Bone marrow (tissue), 2 donors: ENCODE data around the gene MTOR.
"Not testable (repeated sequence)": the region's sequence is repeated elsewhere in the genome, so short reads cannot be mapped to it uniquely, and the experiment has no call there.

Source experiments
- DNase-seq, 2 donors: peaks; one replicate each; lab custom pipeline; 2025; lab: John Stamatoyannopoulos, UW

The MTOR gene

GRCh38 chr1:11180342-11180744 is 82.0 kb downstream of the MTOR start:
- DNase-seq, result no peak

DNA sequence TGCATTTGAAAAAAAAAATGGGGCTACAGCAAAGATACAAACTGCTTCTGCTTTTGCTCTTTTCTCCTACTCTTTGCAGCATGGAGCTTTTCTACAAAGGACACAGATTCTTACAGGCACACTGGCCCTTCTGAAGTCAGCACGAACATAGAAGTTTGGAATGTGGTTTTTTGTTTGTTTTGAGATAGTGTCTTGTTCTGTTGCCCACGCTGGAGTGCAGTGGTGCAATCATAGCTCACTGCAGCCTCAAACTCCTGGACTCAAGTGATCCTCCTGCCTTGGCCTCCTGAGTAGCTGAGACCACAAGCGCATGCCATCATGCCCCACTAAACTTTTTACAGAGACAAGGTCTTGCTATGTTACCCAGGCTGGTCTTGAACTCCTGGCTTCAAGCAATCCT is 82.6 kb downstream of the MTOR start:
- not testable (repeated sequence) for DNase-seq

GRCh38 chr1:11179125-11179524 is 83.2 kb downstream of the MTOR start:
- no peak for DNase-seq

DNA sequence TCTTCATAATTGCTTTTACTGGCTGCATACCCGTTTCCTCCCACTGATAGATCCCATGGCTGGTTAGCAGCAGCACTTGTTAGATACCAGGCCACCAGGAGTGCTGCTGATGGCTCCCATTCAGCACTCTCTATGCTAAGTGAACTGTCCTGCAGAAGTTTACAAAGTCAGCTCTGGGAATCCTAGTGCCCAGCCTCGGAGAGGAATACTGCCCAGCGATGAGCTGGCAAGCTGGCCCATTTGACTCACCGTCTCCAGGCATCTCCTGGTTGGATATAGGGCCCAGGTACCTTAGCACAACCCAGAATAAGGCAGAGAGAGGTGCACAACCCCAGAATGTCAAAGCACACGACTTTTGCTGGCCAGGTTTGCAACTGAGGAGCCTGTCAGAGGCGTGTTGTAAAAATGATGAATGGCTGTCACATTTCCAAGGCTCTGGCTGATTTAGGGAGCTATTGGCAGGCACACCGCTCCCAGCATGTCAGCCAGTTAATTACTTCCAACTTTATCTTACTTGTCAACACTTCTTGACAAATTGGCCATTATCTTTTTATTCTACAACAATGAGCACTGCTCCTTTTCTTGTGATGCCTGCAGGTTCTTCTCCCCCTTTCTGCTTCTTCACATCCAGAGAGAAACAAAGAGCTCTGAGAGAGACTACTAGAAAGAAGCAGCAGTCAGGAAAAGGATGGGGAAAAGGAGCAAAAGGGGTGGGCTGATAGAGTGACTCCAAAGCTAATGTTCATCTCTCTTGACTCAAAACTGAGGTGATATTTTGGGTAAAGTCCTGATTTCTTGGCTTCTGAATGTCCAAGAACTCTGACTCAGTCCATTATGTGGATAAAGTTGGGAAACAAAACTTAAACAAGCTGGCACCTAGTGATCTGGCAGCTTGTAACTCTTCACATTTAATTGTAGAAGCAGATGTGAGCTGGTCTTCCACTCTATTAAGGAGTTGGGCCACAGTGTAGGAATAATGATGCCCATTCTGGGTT is 84.0 kb downstream of the MTOR start:
- DNase-seq, result no peak

DNA sequence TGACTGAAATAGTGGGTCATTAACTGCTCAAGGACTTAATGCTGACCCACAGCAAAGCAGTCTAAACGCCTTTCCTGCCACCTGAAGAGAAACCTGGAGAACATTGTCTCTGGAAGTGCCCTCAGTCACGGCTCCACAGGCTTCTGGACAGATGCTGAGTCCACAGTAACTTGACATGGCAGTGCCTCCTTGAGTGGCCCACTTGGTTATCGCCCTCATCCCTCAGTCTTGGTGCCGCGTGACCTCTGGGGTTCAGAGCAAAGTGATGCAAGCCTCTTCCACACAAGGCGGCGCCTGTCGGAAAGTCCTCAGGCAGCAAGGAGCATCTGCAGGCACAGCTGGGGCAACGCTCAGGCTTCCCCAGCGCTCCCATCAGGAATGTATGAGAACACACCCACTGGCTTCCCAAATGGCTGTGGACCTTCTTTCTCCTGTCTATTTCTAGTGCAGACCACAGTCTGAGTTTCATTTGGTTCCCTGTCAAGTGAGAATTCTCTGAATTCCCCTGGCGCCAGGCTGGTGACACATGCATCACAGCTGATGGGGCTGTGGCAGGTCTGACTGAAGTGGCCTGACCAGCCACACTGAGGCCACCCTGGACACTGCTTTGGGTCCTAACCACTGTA is 86.2 kb downstream of the MTOR start:
- DNase-seq, result no peak

- DNase-seq, result no peak
These were observed 86.9 kb downstream of the MTOR start for GRCh38 chr1:11175461-11175860.

DNA sequence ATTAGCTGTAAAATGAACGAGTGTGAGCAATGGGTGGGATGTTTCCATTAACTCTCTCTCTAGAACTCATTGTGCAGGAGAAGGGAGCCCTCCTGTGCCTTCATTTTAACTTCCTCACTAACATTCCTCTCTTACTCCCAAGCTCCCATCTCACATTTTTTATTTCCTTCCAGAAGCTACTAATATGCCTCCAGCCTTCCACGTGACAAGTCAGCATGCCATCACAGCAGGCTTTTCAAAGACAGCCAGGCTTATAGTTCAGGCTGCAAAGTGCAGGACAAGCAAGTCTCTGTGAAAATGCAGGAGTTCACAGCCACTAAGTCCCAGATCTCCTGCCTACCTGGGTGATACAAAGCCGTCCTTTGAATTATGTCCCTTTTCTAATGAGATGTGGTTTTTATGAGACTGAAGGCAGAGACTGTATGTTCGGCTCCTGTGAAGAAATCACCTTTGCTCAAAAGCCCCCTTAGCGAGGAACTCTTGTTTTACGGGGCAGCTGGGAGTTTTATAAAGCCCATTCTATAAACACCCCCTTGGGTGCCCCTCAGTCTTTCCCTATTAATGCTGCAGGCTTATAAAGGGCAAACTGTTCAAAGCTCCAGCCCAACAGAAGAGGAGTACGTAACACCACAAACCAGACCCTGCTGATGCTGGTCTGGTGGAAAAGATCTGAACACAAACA is 87.9 kb downstream of the MTOR start:
- no peak for DNase-seq

DNA sequence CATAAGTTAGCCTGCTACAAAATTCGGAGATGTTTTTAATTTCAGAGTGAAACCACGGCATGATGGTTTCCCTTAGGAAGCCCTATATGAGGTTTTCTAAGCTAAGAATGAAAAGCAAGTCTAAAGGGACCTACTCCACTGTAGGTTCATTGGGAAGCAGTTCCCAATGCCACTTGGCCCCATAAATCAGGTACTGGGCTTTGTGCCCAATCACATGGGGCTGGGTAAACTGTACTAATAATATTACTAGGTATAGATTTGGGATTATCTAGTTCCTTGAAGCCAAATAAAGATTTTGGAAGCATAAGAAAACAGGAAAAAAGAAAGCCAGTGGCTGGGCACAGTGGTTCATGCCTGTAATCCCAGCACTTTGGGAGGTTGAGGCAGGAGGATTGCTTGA is 92.2 kb downstream of the MTOR start:
- no peak for DNase-seq

DNA sequence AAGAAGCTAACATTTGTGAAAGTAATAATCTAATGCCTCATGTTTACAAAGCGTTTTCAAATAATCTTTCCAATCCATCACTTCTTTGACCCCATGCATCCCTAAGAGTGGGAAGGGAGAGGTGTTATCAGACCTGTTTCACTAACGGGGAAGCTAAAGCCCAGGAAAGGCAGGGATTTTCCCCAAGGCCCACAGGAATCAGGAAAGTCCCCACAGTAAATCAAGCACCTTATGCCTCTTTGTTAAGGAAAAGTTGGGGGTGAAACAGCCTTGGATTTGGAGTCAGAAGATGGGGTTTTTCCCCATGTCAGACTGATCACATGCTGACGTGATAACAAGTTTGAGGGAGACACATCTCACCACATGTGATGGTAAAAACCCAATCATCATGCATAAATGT is 93.1 kb downstream of the MTOR start:
- no peak for DNase-seq

DNA sequence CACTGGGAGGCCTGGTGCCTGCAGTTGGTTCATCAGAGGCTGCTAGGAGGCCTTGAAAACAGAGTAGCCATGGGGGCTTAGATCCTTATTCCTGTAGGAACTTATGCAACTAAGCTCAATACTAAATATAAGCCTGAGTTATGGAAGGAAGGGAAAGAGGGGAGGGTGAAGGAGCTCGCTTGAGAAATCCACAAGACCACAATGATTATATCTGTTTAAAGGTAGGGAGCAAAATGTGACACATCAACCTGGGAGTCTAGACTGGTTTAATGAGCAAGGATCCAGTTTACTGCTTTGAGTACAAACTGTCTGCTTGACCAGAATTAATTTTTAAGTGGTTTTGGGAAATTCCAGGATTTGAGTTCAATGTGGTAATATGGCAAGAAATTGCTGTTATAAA is 93.6 kb downstream of the MTOR start:
- no peak for DNase-seq

DNA sequence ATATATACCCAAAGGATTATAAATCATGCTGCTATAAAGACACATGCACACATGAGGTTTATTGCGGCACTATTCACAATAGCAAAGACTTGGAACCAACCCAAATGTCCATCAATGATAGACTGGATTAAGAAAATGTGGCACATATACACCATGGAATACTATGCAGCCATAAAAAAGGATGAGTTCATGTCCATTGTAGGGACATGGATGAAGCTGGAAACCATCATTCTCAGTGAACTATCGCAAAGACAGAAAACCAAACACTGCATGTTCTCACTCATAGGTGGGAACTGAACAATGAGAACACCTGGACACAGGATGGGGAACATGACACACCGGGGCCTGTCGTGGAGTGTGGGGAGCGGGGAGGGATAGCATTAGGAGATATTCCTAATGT is 95.6 kb downstream of the MTOR start:
- not testable (repeated sequence) for DNase-seq

DNA sequence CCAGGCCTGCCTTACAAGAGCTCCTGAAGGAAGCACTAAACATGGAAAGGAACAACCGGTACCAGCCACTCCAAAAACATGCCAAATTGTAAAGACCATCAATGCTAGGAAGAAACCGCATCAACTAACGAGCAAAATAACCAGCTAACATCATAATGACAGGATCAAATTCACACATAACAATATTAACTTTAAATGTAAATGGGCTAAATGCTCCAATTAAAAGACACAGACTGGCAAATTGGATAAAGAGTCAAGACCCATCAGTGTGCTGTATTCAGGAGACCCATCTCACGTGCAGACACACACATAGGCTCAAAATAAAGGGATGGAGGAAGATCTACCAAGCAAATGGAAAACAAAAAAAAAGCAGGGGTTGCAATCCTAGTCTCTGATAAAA is 99.6 kb downstream of the MTOR start:
- DNase-seq, result not testable (repeated sequence)

- no peak for DNase-seq
These were observed 103.5 kb downstream of the MTOR start for GRCh38 chr1:11158720-11159321.

DNA sequence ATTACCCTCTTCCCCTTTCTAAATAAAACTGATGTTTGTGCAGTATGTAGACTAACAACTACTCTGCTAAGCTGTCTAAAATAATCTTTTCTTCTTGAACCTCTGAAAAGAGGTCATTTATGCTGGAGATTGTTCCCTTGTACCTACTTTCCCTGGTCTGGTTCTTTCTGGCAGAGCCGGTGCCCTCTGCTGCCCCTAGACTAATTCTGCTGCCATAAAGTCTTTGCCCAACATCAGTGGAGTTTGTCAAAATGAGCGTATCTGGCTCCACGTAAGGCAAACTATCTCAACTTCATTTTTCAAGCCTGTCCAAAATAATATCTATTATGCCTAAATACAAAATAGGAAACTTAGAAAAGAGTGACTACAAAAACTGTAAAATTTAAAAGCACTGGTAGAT is 104.1 kb downstream of the MTOR start:
- no peak for DNase-seq

GRCh38 chr1:11157867-11158266 is 104.5 kb downstream of the MTOR start:
- DNase-seq, result no peak

- DNase-seq, result no peak
These were observed 105.0 kb downstream of the MTOR start for GRCh38 chr1:11157394-11157793.

DNA sequence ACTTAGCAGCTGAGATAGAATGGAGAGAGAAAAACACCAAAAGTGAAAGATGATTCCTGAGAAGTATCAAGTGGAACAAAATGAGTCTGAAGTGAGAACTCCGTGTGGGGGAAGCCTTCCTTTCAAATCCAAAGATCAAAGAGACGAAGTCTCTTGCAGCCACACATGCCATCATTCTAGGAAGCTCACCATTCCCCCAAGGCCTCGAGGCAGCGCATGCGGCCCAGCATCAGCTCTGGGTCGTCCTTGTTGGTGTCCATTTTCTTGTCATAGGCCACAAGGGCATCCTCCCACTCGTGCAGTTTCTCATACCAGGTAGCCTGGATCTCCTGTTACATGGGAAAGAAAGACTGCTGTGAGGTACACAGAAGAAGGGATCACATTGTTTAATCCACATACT is 105.4 kb downstream of the MTOR start:
- DNase-seq, result no peak

- no peak for DNase-seq
These were observed 105.9 kb downstream of the MTOR start for GRCh38 chr1:11156441-11156840.

GRCh38 chr1:11153184-11153583 is 109.2 kb downstream of the MTOR start:
- no peak for DNase-seq

GRCh38 chr1:11152755-11153154 is 109.6 kb downstream of the MTOR start:
- no peak for DNase-seq

GRCh38 chr1:11151826-11152612 is 110.3 kb downstream of the MTOR start:
- no peak for DNase-seq

DNA sequence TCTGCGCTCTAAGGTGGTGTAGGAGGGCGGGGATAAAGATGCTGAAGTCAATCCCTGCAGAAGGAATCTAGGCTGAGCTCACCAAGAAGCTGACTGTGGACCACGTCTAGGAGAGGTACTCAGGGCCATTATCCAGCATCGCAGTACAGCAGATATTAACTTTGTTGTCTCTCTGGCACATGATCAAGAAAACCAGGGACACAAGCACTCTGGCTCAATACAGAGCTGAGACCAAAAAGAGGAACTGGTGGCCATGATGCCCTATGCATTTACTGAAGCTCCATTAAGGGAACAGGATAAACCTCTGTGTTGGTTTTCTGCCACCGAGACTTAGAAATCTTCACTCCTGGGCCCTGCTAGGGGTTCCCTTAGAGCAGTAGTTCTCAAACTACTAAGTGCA is 111.2 kb downstream of the MTOR start:
- DNase-seq, result no peak
